Measurements from ENCODE around the gene RAP1GAP2.

GRCh38 chr17:2961446-2961845, 165.2 kb downstream of the RAP1GAP2 start:
- TF ChIP-seq CTCF (conservative IDR thresholded peaks at IDR 0.05; ENCODE audit: low read length) = no peak
- TF ChIP-seq EZH2phosphoT487 (IDR thresholded peaks at IDR 0.05; ENCODE audit: borderline replicate concordance, low read depth, low read length) = no peak
